ENCODE results near the gene ZNF710. TPM values are rescaled to one million over a fixed set of nuclear protein-coding genes. Genes with fewer than 3 reads are reported as not detected.

Gene ZNF710
- total and polyA plus RNA-seq, 2 of the 13 experiments (the other 11 are each of a cell fraction or from before 2014, with no cell fraction given): 4.7 to 20.6 TPM

- H3K36me3 ChIP-seq (replicated peaks in 1 of 2; ENCODE audit: control insufficient read depth in 1 of 2, insufficient read depth in 2 of 2, low read length in 2 of 2): no peaks in the 10 kb centered on the region
- H4K20me1 ChIP-seq (ENCODE audit: insufficient read depth, low read length): no peaks in the 10 kb centered on the region
- no TSS peak for BruUV-seq (replicated peaks)
- H3K4me2 ChIP-seq (ENCODE audit: low read depth, low read length): no peak overlapping the region
- H3K27me3 ChIP-seq (ENCODE audit: control insufficient read depth in 1 of 2, insufficient read depth in 2 of 2, low read length in 2 of 2): peaks cover 0 to 1% of the 10 kb centered on the region in 2 experiments; a peak in 1 of 5 replicates
- WGBS (ENCODE audit: low lambda C conversion rate): 46% methylated on average over 7 of the region's 7 CpGs
- H3K27ac ChIP-seq (ENCODE audit: extremely low read length, insufficient read depth, low read length): no peak overlapping the region
- FAIRE-seq (no peak), ATAC-seq (no peak), DNase-seq (ENCODE audit: low spot score) (no peak)
- ChIA-PET CTCF (ENCODE audit: low intra/inter-chr PET ratio, low total read pairs) (no interaction called here), POLR2A (no interaction called here)
- H3K4me1 ChIP-seq (ENCODE audit: insufficient read depth, low read length): peaks cover 57% of the 10 kb centered on the region
- intact Hi-C loops (cut with micrococcal nuclease; ENCODE audit: unreplicated experiment): no loop called here
- H3K4me3 ChIP-seq (replicated peaks in 1 of 3; ENCODE audit: insufficient read depth in 1 of 3, low read depth in 2 of 3, low read length in 3 of 3): no peak overlapping the region
- H2AFZ ChIP-seq (ENCODE audit: low read length): no peak overlapping the region
- no peak overlapping the region for H3K9ac ChIP-seq (ENCODE audit: insufficient read depth, low read depth, low read length)
- no peaks in the 10 kb centered on the region for H3K9me3 ChIP-seq (ENCODE audit: low read length)
- H3K79me2 ChIP-seq (ENCODE audit: insufficient read depth, low read length): peaks cover under 1% of the 10 kb centered on the region
- TF ChIP-seq KMT2A (CRISPR knock-in tag; IDR thresholded peaks at IDR 0.05) (no peak), KLF15 (CRISPR knock-in tag; IDR thresholded peaks at IDR 0.05; ENCODE audit: borderline replicate concordance) (no peak), ZNF703 (CRISPR knock-in tag; IDR thresholded peaks at IDR 0.05; ENCODE audit: borderline replicate concordance) (no peak), ZNF136 (CRISPR knock-in tag; IDR thresholded peaks at IDR 0.05; ENCODE audit: low read depth) (no peak), HNF1A (IDR thresholded peaks at IDR 0.05; ENCODE audit: low read depth) (no peak), HNF1A (CRISPR knock-in tag; IDR thresholded peaks at IDR 0.05; ENCODE audit: borderline replicate concordance) (no peak), ZNF616 (CRISPR knock-in tag; IDR thresholded peaks at IDR 0.05; ENCODE audit: low read depth) (no peak)
- TF ChIP-seq, protein P1, sequence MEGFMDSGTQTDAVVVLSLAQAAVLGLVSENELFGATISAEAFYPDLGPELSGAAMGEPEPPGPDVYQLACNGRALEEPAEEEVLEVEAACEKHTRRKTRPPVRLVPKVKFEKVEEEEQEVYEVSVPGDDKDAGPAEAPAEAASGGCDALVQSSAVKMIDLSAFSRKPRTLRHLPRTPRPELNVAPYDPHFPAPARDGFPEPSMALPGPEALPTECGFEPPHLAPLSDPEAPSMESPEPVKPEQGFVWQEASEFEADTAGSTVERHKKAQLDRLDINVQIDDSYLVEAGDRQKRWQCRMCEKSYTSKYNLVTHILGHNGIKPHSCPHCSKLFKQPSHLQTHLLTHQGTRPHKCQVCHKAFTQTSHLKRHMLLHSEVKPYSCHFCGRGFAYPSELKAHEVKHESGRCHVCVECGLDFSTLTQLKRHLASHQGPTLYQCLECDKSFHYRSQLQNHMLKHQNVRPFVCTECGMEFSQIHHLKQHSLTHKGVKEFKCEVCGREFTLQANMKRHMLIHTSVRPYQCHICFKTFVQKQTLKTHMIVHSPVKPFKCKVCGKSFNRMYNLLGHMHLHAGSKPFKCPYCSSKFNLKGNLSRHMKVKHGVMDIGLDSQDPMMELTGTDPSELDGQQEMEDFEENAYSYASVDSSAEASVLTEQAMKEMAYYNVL (CRISPR knock-in tag; IDR thresholded peaks at IDR 0.05; ENCODE audit: borderline replicate concordance): no peak
- in situ Hi-C loops (cut with HindIII; ENCODE audit: extremely low pct_ligation_motif_present, low pct_unique_long_range_greater_than_20kb): no loop called here
Measured at GRCh38 chr15:90105521-90105920, 104.4 kb downstream of the ZNF710 start.

All from HepG2 (cell line).